ENCODE measurements around the gene LMX1B.

The LMX1B gene

GRCh38 chr9:126617823-126618165 is 4.1 kb downstream of the LMX1B start:
- no peak for DNase-seq (ENCODE audit: low spot score)

DNA sequence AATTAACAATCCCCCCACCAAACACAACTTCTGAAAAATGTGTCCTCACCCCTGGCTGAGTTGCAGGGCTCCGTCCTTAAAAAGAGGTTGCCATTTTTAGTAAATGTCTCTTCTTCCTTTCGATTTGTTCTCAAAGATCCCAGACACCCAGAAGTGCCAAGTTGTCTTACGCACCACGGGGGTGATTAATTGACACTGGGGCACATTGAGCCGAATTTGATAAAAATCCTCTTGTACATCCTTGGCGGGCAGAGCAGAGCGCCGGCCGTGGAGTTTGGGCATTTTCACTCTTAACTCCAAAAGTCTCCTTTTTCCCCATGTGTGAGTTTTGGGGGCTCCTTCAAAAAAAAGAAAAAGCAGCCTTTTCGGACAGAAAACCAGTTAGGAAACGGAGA is 4.5 kb downstream of the LMX1B start:
- no peak for DNase-seq (ENCODE audit: low spot score)

DNA sequence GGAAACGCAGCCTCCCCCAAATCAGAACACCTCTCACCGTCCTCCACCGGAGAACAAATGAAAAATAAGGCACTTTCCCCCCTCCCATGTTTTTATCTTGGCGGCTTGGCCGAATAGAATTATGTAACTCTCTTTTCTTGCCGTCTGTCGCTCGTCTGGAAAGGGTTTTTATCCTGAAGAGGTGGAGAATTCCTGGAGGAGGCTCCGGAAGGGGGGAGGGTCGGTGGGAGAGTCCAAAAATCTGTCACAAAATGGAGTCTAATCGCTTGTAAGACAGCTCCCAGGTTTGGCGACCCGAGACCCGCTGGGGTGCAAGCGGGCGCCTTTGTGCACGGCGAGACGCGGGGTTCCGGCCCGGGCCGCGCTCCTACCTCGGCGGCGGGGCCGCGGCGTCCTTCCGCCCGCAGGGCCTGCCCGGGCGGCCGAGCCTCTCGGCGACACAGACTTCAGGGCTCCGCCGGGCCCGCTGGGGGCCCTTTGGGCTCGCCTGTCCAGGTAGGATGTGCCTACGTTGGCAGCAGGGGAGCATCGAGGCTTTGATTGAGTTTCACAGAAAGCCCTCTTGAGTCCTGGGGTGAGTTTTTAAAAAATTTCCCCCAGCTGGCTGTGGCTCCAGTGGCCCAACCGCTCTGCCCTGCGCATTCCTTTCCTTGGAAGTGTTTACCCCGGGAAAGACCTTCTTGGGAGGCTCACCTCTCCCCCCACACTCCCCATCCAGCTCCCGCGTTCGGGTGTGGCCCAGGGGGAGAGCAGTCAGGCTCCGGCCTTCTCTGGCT is 5.0 kb downstream of the LMX1B start:
- no peak for DNase-seq (ENCODE audit: low spot score)

DNA sequence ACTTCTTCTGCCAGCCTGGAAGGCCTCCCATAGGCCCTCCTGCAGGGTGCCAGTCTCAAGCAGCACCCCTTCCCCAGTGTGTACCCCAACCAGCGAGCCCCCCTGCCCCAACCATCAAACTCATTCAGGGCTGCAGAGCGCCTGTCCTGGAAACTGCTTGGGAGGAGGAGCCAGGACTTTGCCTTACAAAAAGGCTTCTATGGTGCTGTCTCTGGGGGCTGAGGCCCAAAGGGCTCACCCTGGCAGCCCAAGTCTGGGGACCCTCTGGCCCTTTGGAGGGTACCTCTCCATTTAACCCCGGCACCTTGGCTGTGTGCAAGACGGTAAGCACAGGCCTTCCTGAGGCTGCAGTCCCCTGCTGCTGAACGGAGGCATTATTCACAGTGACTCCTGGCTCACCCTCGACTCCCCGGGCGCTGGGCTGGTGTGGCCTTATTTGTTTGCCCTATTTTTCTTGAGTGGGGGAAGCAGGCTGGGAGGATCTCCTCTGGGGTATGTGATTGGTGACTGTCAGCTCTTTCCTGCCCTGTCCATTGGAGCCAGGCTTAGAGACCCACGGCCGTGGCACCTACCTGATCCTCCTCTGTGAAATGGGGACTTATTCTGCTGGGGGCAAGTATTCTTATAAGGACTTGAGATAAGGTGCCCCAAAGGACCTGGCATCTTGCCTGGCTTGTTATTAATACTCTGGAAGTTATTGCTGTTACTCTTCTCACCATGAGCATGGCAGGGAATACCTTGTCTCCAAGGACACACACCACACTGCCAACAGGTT is 5.8 kb downstream of the LMX1B start:
- no peak for DNase-seq (ENCODE audit: low spot score)

GRCh38 chr9:126620478-126620877 is 6.8 kb downstream of the LMX1B start:
- no peak for DNase-seq (ENCODE audit: low spot score)

- no peak for DNase-seq (ENCODE audit: low spot score)
Measured at GRCh38 chr9:126621061-126621918, 7.6 kb downstream of the LMX1B start.

GRCh38 chr9:126621919-126622735 is 8.4 kb downstream of the LMX1B start:
- DNase-seq (ENCODE audit: low spot score): no peak

DNA sequence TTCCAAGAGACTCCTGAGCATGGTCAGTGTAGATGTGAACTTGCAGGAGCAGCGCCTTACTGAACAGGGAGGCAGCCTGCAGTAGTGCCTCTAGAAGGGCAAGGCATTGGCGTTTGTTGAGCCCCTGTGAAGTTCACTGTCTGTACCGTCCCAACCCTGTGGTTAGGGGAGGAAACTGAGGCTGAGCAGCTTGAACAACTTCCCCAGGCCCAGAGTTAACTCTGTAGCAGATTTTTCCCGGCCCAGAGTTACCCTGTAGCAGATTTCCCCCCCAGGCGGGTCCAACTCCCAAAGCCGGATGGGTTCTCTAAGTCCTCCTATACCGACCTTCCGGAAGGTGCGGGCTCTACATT is 9.6 kb downstream of the LMX1B start:
- DNase-seq (ENCODE audit: low spot score): no peak

DNA sequence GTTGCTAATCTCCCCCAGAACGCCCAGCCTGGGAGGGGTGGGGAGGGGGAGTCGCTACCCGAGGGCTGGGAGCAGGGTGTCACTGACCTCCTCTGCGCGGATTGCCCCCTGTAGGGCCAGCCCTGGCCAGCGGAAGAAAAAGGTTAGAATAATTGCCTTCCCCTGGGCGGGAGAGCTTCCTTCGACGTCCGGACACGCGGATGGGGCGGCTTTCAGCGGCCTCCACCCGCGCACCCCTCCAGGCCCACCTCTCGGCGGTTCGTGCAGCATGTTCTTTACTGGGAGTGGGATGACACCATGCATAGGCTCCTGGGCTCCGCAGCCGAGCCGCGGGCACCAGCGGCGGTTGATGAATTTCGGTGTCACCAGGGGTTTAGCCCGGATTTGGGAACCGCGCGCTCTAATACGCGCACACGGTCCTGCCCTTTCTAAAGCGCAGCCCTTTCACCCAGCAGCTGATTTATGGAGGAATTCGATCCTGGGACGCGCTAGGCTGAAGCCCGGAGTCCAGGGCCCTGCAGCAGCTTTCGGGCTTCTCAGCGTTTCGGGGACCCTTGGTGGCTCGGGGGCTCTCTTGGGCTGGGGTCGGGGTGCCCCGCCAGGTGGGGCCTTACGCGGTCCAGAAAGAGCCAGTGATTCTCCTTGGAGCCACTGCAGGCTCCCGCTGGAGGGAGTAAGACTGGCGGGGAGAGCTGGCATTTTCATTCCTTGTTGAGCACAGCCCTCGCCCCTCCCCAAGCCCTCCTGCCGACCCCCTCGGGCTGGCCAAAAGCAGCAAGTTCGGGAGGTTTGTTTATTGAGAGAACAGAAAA is 10.1 kb downstream of the LMX1B start:
- DNase-seq (ENCODE audit: low spot score): no peak

DNA sequence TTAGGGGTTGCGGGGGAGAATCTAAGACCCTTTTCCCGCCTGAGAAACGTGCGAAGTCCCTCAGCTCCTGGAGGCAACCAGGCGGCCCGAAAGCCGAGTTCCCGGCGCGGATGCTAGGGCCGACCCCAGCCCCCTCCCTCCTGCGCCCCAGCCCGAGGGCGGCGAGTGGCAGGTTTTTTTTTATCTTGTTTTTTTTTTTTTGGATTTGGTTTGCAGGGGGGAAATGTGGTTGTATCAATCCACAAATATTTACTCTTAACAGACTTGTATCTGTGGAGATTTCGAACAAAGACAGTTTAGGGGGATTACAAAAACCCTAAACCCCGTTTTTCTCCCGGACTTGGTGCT is 10.7 kb downstream of the LMX1B start:
- no peak for DNase-seq (ENCODE audit: low spot score)

GRCh38 chr9:126624912-126625311 is 11.2 kb downstream of the LMX1B start:
- DNase-seq (ENCODE audit: low spot score): no peak

DNA sequence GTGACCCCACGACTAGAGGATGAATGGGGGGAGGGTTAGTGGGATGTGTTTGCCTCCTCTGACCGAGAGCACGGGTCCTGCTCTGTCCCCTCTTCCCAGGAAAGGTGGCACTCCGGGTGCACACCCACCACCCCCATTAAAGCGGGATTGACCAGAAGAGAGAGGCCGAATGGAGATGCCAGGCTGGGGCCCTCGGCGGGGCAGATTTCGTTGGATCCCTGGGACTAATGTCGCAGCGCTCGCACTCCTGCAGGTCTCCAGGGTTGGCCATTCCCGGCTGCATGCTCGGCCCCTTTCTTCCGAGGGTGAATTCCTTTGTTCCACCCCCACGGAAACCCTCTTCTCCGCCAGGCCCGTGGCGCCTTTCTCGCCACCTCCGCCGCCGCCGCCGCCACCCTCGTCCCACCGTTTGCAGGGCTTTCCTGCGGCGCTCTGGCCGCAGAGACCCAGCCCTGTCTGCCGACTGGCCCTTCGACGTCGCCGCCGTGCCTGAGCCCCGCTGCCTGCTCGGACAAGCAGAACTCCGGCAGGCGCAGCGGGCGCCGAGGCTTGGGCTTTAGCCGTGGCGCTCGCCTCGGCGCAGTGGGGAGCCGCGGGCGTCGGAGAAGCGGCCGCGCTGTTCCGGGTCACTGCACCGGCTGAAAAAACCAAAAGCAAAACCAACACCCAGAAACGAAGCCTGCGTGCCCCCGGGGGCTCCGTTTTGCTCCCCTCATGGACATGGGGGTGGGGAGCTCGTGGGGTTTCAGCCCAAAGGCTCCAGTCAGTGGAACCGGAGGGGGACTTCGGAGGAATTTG is 11.8 kb downstream of the LMX1B start:
- DNase-seq (ENCODE audit: low spot score): no peak

- no peak for DNase-seq (ENCODE audit: low spot score)
Measured at GRCh38 chr9:126626127-126626925, 12.6 kb downstream of the LMX1B start.

- DNase-seq (ENCODE audit: low spot score): no peak
Measured at GRCh38 chr9:126626926-126627233, 13.2 kb downstream of the LMX1B start.

GRCh38 chr9:126628146-126628545 is 14.4 kb downstream of the LMX1B start:
- no peak for DNase-seq (ENCODE audit: low spot score)

DNA sequence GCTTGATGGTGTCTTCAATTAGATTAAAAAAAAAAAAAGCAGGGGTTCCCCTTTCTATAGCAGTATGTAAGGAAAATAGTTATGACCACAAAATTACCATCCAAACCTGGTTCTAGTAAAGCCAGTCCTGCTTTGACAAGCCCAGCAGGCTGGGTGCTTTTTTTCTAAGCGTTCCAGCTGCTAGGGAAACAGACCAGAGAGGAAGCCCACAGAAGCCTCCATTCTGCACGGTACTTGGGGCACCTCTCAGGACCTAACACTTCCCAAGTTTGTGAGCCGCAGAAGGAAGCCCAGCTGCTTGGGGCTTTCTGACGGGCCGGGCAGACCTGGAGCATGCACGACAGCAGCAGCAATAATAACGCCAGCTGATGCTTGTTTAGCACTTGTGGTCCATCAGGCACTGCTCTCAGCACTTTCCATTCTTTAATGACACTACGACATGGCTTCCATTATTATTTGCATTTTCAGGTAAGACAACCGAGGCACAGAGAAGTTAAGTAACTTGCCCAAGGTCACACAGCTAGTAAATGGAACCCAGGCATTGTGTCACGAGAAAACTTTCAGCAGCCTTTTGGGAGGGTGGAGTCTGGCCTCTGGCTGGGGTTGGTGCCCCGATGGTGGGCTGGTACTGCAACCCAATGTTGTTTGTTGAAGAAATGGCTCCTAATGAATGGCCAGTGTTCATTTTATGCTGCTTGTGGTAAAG is 15.4 kb downstream of the LMX1B start:
- DNase-seq (ENCODE audit: low spot score): no peak

DNA sequence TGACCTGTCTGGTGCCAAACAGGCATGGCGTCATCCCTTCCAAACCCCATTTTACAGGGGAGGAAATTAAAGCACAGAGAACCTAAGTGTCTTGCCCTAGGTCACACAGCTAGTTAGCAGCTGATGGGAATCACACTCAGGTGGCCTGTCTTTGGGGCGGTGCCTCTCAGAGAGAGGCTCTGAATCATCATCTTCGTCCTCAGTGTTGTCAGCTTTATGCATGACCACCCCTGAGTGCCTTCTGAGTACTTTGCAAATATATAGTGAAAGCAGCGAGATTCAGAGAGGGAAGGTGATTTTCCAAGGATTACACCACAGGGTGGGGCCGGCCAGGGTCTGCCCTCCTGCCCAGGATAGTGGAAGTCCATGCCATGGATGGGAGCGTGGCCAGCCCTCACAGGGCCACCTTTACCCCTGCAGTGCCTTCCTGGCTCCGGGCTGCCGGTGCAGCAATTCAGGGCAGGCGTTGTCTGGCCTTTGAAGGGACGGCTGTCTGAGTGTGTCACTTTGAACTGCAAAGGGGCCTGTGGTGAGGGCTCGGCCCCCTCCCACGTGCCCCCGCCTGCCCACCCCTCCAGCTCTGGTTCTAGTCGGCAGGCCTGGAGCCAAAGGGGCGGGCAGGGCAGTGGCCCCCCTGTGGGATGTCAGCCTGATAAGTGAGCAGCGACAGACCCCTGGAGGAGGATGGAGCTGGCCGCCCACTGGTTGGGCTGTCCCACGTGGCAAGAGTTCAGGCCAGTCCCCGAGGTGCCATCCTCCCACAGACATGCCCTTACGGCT is 16.9 kb downstream of the LMX1B start:
- no peak for DNase-seq (ENCODE audit: low spot score)

DNA sequence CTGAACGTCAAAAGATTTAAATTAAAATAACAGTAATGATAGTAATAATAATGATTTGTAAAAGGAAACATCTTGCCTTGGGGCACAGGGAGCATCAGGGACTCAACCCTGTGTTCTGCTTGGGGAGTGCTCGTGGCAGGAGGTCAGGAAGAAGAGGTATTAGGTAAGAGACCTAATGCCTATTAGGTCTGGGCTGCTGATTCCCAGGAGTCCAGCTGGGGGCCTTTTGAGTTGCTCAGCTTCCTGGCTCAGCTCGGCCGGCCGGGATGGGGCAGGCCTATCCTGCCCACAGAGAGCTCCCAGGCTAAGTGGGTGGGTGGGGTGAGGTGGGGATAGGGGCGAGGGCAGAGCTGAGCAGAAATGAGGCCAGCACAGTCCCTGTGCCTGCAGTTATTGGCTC is 17.5 kb downstream of the LMX1B start:
- DNase-seq (ENCODE audit: low spot score): no peak

Measured in SK-N-DZ (cell line).